Nephron (organoid): ENCODE measurements around the gene SLC2A4RG.

ENCODE experiments used
- H3K27ac Mint-ChIP-seq, 3 experiments: 2 replicates each; pipeline ENCODE4 v1.8.0; 2020; ENCODE audit warnings: mixed read lengths in 3 of 3, mild to moderate bottlenecking in 2 of 3, moderate library complexity in 1 of 3
- H3K27me3 Mint-ChIP-seq: 2 replicates; pipeline ENCODE4 v1.8.0; 2021; ENCODE audit warnings: low read depth, mild to moderate bottlenecking, moderate library complexity, mixed read lengths
- H3K36me3 Mint-ChIP-seq: 2 replicates; pipeline ENCODE4 v1.8.0; 2020; ENCODE audit warnings: low read depth, mixed read lengths
- H3K4me1 Mint-ChIP-seq: 2 replicates; pipeline ENCODE4 v1.8.0; 2020; ENCODE audit warnings: mixed read lengths
- H3K4me3 Mint-ChIP-seq, 3 experiments: 2 replicates each; pipeline ENCODE4 v1.8.0; 2020; ENCODE audit warnings: mild to moderate bottlenecking in 3 of 3, mixed read lengths in 3 of 3, moderate library complexity in 2 of 3
- H3K9me3 Mint-ChIP-seq: 2 replicates; pipeline ENCODE4 v1.8.0; 2020; ENCODE audit warnings: mixed read lengths
- CTCF ChIP-seq, 3 experiments: fragments of 200-600 bp; sonication (generic); IDR thresholded peaks; one replicate each; pipeline ENCODE4 v1.5.0; 2021; ENCODE audit warnings: antibody characterized with exemption in 3 of 3; ENCODE audit not compliant: unreplicated experiment in 3 of 3

Gene SLC2A4RG

GRCh38 chr20:63755933-63756647 is 16.5 kb downstream of the SLC2A4RG start:
- Mint-ChIP-seq H3K36me3 (peaks cover 43% of the 10 kb centered on the region), H3K9me3 (no peaks in the 10 kb centered on the region), H3K4me1 (no peaks in the 10 kb centered on the region), H3K4me3 (no peak overlapping the region), H3K27me3 (peaks cover 4% of the 10 kb centered on the region), H3K27ac (no peak overlapping the region)
- TF ChIP-seq CTCF (IDR thresholded peaks at IDR 0.05; ENCODE audit: unreplicated experiment in 3 of 3): no peak

GRCh38 chr20:63756648-63756991 is 17.0 kb downstream of the SLC2A4RG start:
- H3K4me3 Mint-ChIP-seq: no peak overlapping the region
- no peaks in the 10 kb centered on the region for H3K9me3 Mint-ChIP-seq
- H3K27ac Mint-ChIP-seq: no peak overlapping the region
- peaks cover 46% of the 10 kb centered on the region for H3K36me3 Mint-ChIP-seq
- peaks cover 4% of the 10 kb centered on the region for H3K27me3 Mint-ChIP-seq
- no peaks in the 10 kb centered on the region for H3K4me1 Mint-ChIP-seq
- no peak for TF ChIP-seq CTCF (IDR thresholded peaks at IDR 0.05; ENCODE audit: unreplicated experiment in 3 of 3)

- peaks cover 4% of the 10 kb centered on the region for H3K27me3 Mint-ChIP-seq
- no peaks in the 10 kb centered on the region for H3K4me1 Mint-ChIP-seq
- no peak overlapping the region for H3K27ac Mint-ChIP-seq
- no peak for TF ChIP-seq CTCF (IDR thresholded peaks at IDR 0.05; ENCODE audit: unreplicated experiment in 3 of 3)
- no peak overlapping the region for H3K4me3 Mint-ChIP-seq
- peaks cover 61% of the 10 kb centered on the region for H3K36me3 Mint-ChIP-seq
- H3K9me3 Mint-ChIP-seq: no peaks in the 10 kb centered on the region
Measured at GRCh38 chr20:63758152-63758551, 18.6 kb downstream of the SLC2A4RG start.

GRCh38 chr20:63759377-63759901 is 19.9 kb downstream of the SLC2A4RG start:
- Mint-ChIP-seq H3K36me3 (peaks cover 64% of the 10 kb centered on the region), H3K27ac (no peak overlapping the region), H3K4me3 (no peak overlapping the region), H3K9me3 (no peaks in the 10 kb centered on the region), H3K27me3 (peaks cover 4% of the 10 kb centered on the region), H3K4me1 (no peaks in the 10 kb centered on the region)
- TF ChIP-seq CTCF (IDR thresholded peaks at IDR 0.05; ENCODE audit: unreplicated experiment in 3 of 3): no peak

- peaks cover 72% of the 10 kb centered on the region for H3K36me3 Mint-ChIP-seq
Measured at GRCh38 chr20:63765082-63765873, 25.7 kb downstream of the SLC2A4RG start.

More at GRCh38 chr20:63765082-63765873, 25.7 kb downstream of the SLC2A4RG start:
- no peak for TF ChIP-seq CTCF (IDR thresholded peaks at IDR 0.05; ENCODE audit: unreplicated experiment in 3 of 3)
- Mint-ChIP-seq H3K4me3 (no peak overlapping the region), H3K4me1 (no peaks in the 10 kb centered on the region), H3K27ac (no peak overlapping the region), H3K27me3 (peaks cover 4% of the 10 kb centered on the region), H3K9me3 (no peaks in the 10 kb centered on the region)
